Measurements from ENCODE around the gene MAPRE3. TPM values are rescaled to one million over a fixed set of nuclear protein-coding genes. Genes with fewer than 3 reads are reported as not detected.
"Not testable (repeated sequence)": the region's sequence is repeated elsewhere in the genome, so short reads cannot be mapped to it uniquely, and the experiment has no call there.

The MAPRE3 gene
- total RNA-seq: 1 to 10 TPM; 3.7 to 4.3 (median 3.8) TPM

GRCh38 chr2:26970244-26970927, at the start of gene MAPRE3:
MAPRE3 (plus strand) TSS chr2:26970637; CDS start chr2:27022219, 51,582 bp downstream.
- Mint-ChIP-seq H3K4me1 (ENCODE audit: low read depth) (peaks cover 21% of the 10 kb centered on the region), H3K9me3 (no peaks in the 10 kb centered on the region), H3K27me3 (ENCODE audit: low read depth) (peaks cover 11% of the 10 kb centered on the region), H3K36me3 (ENCODE audit: insufficient read depth) (no peaks in the 10 kb centered on the region), H3K4me3 (peak within 1 kb of the TSS; percentile 86)
- peak; percentile 66 for DNase-seq
- ATAC-seq: peak; percentile 92 to 94

GRCh38 chr2:26921323-26921722, 49.1 kb upstream of the MAPRE3 start:
- DNase-seq: no peak
- Mint-ChIP-seq H3K27me3 (ENCODE audit: low read depth) (peaks cover 18% of the 10 kb centered on the region), H3K4me3 (no peak overlapping the region), H3K36me3 (ENCODE audit: insufficient read depth) (no peaks in the 10 kb centered on the region), H3K4me1 (ENCODE audit: low read depth) (peaks cover 4% of the 10 kb centered on the region), H3K9me3 (no peaks in the 10 kb centered on the region)
- no peak for ATAC-seq

- H3K27me3 Mint-ChIP-seq (ENCODE audit: low read depth): peaks cover 18% of the 10 kb centered on the region
These were observed 47.8 kb upstream of the MAPRE3 start for GRCh38 chr2:26922405-26923188.

GRCh38 chr2:26923189-26923466, 47.3 kb upstream of the MAPRE3 start:
- H3K4me3 Mint-ChIP-seq; H3K4me1 Mint-ChIP-seq (ENCODE audit: low read depth); DNase-seq; H3K36me3 Mint-ChIP-seq (ENCODE audit: insufficient read depth); H3K9me3 Mint-ChIP-seq; ATAC-seq: not testable (repeated sequence)
- H3K27me3 Mint-ChIP-seq (ENCODE audit: low read depth): peaks cover 18% of the 10 kb centered on the region

More at GRCh38 chr2:26922405-26923188, 47.8 kb upstream of the MAPRE3 start:
- peak; percentile 87 to 88 for ATAC-seq
- Mint-ChIP-seq H3K36me3 (ENCODE audit: insufficient read depth) (no peaks in the 10 kb centered on the region), H3K9me3 (no peaks in the 10 kb centered on the region), H3K4me3 (no peak overlapping the region), H3K4me1 (ENCODE audit: low read depth) (peaks cover 4% of the 10 kb centered on the region)
- peak; percentile 16 for DNase-seq

GRCh38 chr2:26924731-26925099, 45.7 kb upstream of the MAPRE3 start:
- ATAC-seq (no peak), DNase-seq (no peak)

GRCh38 chr2:26925100-26925791, 45.2 kb upstream of the MAPRE3 start:
- H3K4me1 Mint-ChIP-seq (ENCODE audit: low read depth): peaks cover 4% of the 10 kb centered on the region
- no peak for ATAC-seq
- H3K27me3 Mint-ChIP-seq (ENCODE audit: low read depth): peaks cover 19% of the 10 kb centered on the region
- no peaks in the 10 kb centered on the region for H3K9me3 Mint-ChIP-seq
- no peak for DNase-seq
- no peak overlapping the region for H3K4me3 Mint-ChIP-seq
- H3K36me3 Mint-ChIP-seq (ENCODE audit: insufficient read depth): no peaks in the 10 kb centered on the region

More at GRCh38 chr2:26924731-26925099, 45.7 kb upstream of the MAPRE3 start:
- Mint-ChIP-seq H3K4me3 (no peak overlapping the region), H3K9me3 (no peaks in the 10 kb centered on the region), H3K36me3 (ENCODE audit: insufficient read depth) (no peaks in the 10 kb centered on the region), H3K4me1 (ENCODE audit: low read depth) (peaks cover 4% of the 10 kb centered on the region), H3K27me3 (ENCODE audit: low read depth) (peaks cover 16% of the 10 kb centered on the region)

- H3K4me3 Mint-ChIP-seq: no peak overlapping the region
- no peak for ATAC-seq
- H3K4me1 Mint-ChIP-seq (ENCODE audit: low read depth): peaks cover 4% of the 10 kb centered on the region
- no peak for DNase-seq
- H3K9me3 Mint-ChIP-seq: no peaks in the 10 kb centered on the region
- no peaks in the 10 kb centered on the region for H3K36me3 Mint-ChIP-seq (ENCODE audit: insufficient read depth)
- H3K27me3 Mint-ChIP-seq (ENCODE audit: low read depth): peaks cover 7% of the 10 kb centered on the region
These were observed 43.2 kb upstream of the MAPRE3 start for GRCh38 chr2:26927221-26927620.

GRCh38 chr2:26932974-26933373, 37.5 kb upstream of the MAPRE3 start:
- Mint-ChIP-seq H3K4me3 (no peak overlapping the region), H3K9me3 (no peaks in the 10 kb centered on the region), H3K4me1 (ENCODE audit: low read depth) (no peaks in the 10 kb centered on the region), H3K36me3 (ENCODE audit: insufficient read depth) (no peaks in the 10 kb centered on the region), H3K27me3 (ENCODE audit: low read depth) (peaks cover 12% of the 10 kb centered on the region)
- ATAC-seq (no peak), DNase-seq (no peak)

GRCh38 chr2:26933431-26934334, 36.8 kb upstream of the MAPRE3 start:
- no peak for ATAC-seq
- Mint-ChIP-seq H3K4me1 (ENCODE audit: low read depth) (no peaks in the 10 kb centered on the region), H3K4me3 (no peak overlapping the region), H3K27me3 (ENCODE audit: low read depth) (peaks cover 12% of the 10 kb centered on the region), H3K9me3 (no peaks in the 10 kb centered on the region), H3K36me3 (ENCODE audit: insufficient read depth) (no peaks in the 10 kb centered on the region)
- DNase-seq: no peak

GRCh38 chr2:26934335-26934724, 36.1 kb upstream of the MAPRE3 start:
- Mint-ChIP-seq H3K27me3 (ENCODE audit: low read depth) (peaks cover 12% of the 10 kb centered on the region), H3K4me1 (ENCODE audit: low read depth) (no peaks in the 10 kb centered on the region), H3K4me3 (no peak overlapping the region), H3K9me3 (no peaks in the 10 kb centered on the region), H3K36me3 (ENCODE audit: insufficient read depth) (no peaks in the 10 kb centered on the region)
- ATAC-seq (no peak), DNase-seq (no peak)

GRCh38 chr2:26934985-26935384, 35.5 kb upstream of the MAPRE3 start:
- Mint-ChIP-seq H3K4me3 (no peak overlapping the region), H3K36me3 (ENCODE audit: insufficient read depth) (no peaks in the 10 kb centered on the region), H3K27me3 (ENCODE audit: low read depth) (peaks cover 12% of the 10 kb centered on the region), H3K4me1 (ENCODE audit: low read depth) (no peaks in the 10 kb centered on the region), H3K9me3 (no peaks in the 10 kb centered on the region)
- ATAC-seq: no peak
- no peak for DNase-seq

GRCh38 chr2:26936855-26937254, 33.6 kb upstream of the MAPRE3 start:
- H3K9me3 Mint-ChIP-seq: no peaks in the 10 kb centered on the region
- ATAC-seq: no peak
- H3K4me3 Mint-ChIP-seq: no peak overlapping the region
- no peak for DNase-seq
- no peaks in the 10 kb centered on the region for H3K36me3 Mint-ChIP-seq (ENCODE audit: insufficient read depth)
- peaks cover 8% of the 10 kb centered on the region for H3K27me3 Mint-ChIP-seq (ENCODE audit: low read depth)
- H3K4me1 Mint-ChIP-seq (ENCODE audit: low read depth): no peaks in the 10 kb centered on the region

- Mint-ChIP-seq H3K27me3 (ENCODE audit: low read depth) (peaks cover 11% of the 10 kb centered on the region), H3K36me3 (ENCODE audit: insufficient read depth) (no peaks in the 10 kb centered on the region), H3K4me1 (ENCODE audit: low read depth) (peaks cover 1% of the 10 kb centered on the region), H3K9me3 (no peaks in the 10 kb centered on the region), H3K4me3 (no peak overlapping the region)
- ATAC-seq: no peak
- no peak for DNase-seq
These were observed 31.9 kb upstream of the MAPRE3 start for GRCh38 chr2:26938399-26939118.
